Loucy (cell line): ENCODE data around the gene TUT4.

Experiments
- CTCF ChIP-seq: fragments of 200-600 bp; sonication (generic); conservative IDR thresholded peaks from 2 replicates; pipeline ENCODE4 v1.5.1; 2014; ENCODE audit warnings: mild to moderate bottlenecking, antibody characterized with exemption, low read length
- EZH2phosphoT487 ChIP-seq: fragments of 200-600 bp; IDR thresholded peaks from 2 replicates; pipeline ENCODE4 v1.6.1; 2018; ENCODE audit warnings: antibody characterized with exemption, mild to moderate bottlenecking, moderate library complexity, borderline replicate concordance

DNA sequence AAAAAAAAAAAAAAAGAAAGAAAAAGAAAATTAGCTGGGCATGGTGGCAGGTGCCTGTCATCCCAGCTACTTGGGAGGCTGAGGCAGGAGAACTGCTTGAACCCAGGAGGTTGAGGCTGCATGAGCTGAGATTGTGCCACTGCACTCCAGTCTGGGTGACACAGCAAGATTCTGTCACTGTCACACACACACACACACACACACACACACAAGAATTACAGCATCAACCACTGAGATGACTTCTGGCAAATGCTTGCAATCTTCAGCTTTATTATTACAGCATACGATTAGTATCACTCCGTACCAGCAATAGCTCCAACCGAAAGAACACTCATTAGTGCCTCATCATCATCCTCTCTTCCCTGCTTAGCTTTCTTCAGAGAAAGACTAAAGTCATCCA, 153.3 kb downstream of the TUT4 start:
- TF ChIP-seq CTCF: no peak
- TF ChIP-seq EZH2phosphoT487: no peak
